ENCODE measurements around the gene RAD51AP2. TPM values are rescaled to one million over a fixed set of nuclear protein-coding genes. Genes with fewer than 3 reads are reported as not detected.

The RAD51AP2 gene
- total and polyA plus RNA-seq, 2 of the 13 experiments (the other 11 are each of a cell fraction or from before 2014, with no cell fraction given), result 0.11 to 0.12 TPM

DNA sequence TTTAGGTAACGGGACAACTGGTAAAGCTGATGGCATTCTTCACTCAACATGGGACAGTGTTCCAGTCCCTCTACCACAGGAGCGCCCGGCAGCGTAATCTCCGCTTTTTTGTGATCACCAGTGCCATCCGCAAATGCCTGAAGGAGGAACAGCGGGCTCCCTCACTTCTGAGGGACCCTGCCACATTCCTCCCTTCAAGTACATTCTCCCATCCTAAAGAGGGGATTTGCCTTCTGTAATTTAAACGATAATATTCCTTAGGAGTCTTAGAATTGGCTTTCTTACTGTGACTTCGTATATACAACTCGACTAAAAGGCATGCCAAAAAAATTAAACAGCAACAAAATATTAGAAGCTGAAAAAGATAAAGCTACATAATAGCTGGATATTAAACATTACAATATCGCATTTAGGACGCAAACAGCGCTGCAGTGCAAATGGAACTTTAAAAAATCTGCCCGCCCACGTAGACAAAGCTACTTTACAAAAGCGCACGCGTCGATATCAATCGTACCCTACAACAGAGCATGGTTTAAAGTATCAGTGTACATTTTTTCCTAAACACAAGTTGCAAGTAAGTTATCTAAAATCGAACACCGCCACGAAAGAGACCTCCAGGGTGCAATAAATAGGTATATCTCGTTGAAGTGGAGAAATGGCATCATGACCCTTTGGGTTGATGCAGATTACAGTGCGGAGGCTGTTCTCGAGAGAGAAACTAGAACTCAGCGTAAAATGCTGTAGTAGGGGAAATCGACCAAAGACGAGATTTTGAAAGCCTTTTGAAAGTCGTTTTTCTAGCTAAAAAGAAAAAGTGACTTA is 20.0 kb upstream of the RAD51AP2 start (continued):
- TF ChIP-seq ZNF577 (CRISPR knock-in tag; IDR thresholded peaks at IDR 0.05; ENCODE audit: borderline replicate concordance, low read depth) (no peak), TOPORS (CRISPR knock-in tag; IDR thresholded peaks at IDR 0.05) (no peak), ATF1 (CRISPR knock-in tag; IDR thresholded peaks at IDR 0.05) (peak; percentile 29; the same call in 1 of the 2 replicates), ELF3 (CRISPR knock-in tag; IDR thresholded peaks at IDR 0.05) (no peak), ZNF724P (CRISPR knock-in tag; IDR thresholded peaks at IDR 0.05; ENCODE audit: borderline replicate concordance) (no peak), MEIS2 (CRISPR knock-in tag; IDR thresholded peaks at IDR 0.05) (no peak), ZFP62 (CRISPR knock-in tag; IDR thresholded peaks at IDR 0.05) (no peak), ZNF761 (CRISPR knock-in tag; conservative IDR thresholded peaks at IDR 0.05) (0 out of 2 replicates have a peak, but pooled peaks have one; percentile 8), ETV5 (CRISPR knock-in tag; IDR thresholded peaks at IDR 0.05; ENCODE audit: borderline replicate concordance) (0 out of 2 replicates have a peak, but pooled peaks have one; percentile 20), HDAC1 (CRISPR knock-in tag; IDR thresholded peaks at IDR 0.05) (no peak), KDM6A (CRISPR knock-in tag; IDR thresholded peaks at IDR 0.05; ENCODE audit: low read depth) (0 out of 2 replicates have a peak, but pooled peaks have one; percentile 8), POLR2G (IDR thresholded peaks at IDR 0.05; ENCODE audit: low read depth, low read length) (no peak), SETDB1 (CRISPR knock-in tag; IDR thresholded peaks at IDR 0.05; ENCODE audit: borderline replicate concordance) (no peak), KDM5B (CRISPR knock-in tag; IDR thresholded peaks at IDR 0.05; ENCODE audit: borderline replicate concordance) (no peak)
- TF ChIP-seq, protein P1, sequence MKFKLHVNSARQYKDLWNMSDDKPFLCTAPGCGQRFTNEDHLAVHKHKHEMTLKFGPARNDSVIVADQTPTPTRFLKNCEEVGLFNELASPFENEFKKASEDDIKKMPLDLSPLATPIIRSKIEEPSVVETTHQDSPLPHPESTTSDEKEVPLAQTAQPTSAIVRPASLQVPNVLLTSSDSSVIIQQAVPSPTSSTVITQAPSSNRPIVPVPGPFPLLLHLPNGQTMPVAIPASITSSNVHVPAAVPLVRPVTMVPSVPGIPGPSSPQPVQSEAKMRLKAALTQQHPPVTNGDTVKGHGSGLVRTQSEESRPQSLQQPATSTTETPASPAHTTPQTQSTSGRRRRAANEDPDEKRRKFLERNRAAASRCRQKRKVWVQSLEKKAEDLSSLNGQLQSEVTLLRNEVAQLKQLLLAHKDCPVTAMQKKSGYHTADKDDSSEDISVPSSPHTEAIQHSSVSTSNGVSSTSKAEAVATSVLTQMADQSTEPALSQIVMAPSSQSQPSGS (CRISPR knock-in tag; IDR thresholded peaks at IDR 0.05), result no peak
- TF ChIP-seq, protein P2, sequence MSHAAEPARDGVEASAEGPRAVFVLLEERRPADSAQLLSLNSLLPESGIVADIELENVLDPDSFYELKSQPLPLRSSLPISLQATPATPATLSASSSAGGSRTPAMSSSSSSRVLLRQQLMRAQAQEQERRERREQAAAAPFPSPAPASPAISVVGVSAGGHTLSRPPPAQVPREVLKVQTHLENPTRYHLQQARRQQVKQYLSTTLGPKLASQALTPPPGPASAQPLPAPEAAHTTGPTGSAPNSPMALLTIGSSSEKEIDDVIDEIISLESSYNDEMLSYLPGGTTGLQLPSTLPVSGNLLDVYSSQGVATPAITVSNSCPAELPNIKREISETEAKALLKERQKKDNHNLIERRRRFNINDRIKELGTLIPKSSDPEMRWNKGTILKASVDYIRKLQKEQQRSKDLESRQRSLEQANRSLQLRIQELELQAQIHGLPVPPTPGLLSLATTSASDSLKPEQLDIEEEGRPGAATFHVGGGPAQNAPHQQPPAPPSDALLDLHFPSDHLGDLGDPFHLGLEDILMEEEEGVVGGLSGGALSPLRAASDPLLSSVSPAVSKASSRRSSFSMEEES (CRISPR knock-in tag; IDR thresholded peaks at IDR 0.05), result no peak
- TF ChIP-seq, protein P3, sequence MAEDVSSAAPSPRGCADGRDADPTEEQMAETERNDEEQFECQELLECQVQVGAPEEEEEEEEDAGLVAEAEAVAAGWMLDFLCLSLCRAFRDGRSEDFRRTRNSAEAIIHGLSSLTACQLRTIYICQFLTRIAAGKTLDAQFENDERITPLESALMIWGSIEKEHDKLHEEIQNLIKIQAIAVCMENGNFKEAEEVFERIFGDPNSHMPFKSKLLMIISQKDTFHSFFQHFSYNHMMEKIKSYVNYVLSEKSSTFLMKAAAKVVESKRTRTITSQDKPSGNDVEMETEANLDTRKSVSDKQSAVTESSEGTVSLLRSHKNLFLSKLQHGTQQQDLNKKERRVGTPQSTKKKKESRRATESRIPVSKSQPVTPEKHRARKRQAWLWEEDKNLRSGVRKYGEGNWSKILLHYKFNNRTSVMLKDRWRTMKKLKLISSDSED (CRISPR knock-in tag; IDR thresholded peaks at IDR 0.05), result no peak
- TF ChIP-seq, protein P4, sequence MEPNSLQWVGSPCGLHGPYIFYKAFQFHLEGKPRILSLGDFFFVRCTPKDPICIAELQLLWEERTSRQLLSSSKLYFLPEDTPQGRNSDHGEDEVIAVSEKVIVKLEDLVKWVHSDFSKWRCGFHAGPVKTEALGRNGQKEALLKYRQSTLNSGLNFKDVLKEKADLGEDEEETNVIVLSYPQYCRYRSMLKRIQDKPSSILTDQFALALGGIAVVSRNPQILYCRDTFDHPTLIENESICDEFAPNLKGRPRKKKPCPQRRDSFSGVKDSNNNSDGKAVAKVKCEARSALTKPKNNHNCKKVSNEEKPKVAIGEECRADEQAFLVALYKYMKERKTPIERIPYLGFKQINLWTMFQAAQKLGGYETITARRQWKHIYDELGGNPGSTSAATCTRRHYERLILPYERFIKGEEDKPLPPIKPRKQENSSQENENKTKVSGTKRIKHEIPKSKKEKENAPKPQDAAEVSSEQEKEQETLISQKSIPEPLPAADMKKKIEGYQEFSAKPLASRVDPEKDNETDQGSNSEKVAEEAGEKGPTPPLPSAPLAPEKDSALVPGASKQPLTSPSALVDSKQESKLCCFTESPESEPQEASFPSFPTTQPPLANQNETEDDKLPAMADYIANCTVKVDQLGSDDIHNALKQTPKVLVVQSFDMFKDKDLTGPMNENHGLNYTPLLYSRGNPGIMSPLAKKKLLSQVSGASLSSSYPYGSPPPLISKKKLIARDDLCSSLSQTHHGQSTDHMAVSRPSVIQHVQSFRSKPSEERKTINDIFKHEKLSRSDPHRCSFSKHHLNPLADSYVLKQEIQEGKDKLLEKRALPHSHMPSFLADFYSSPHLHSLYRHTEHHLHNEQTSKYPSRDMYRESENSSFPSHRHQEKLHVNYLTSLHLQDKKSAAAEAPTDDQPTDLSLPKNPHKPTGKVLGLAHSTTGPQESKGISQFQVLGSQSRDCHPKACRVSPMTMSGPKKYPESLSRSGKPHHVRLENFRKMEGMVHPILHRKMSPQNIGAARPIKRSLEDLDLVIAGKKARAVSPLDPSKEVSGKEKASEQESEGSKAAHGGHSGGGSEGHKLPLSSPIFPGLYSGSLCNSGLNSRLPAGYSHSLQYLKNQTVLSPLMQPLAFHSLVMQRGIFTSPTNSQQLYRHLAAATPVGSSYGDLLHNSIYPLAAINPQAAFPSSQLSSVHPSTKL (CRISPR knock-in tag; IDR thresholded peaks at IDR 0.05), result 0 out of 2 replicates have a peak, but pooled peaks have one; percentile 3

Data from HepG2 (cell line).